A549 (cell line): ENCODE measurements around the gene KIAA0513.
"Not testable (repeated sequence)": the region's sequence is repeated elsewhere in the genome, so short reads cannot be mapped to it uniquely, and the experiment has no call there.

ENCODE experiments used
- CBX2 ChIP-seq: fragments of 200-600 bp; sonication (generic); IDR thresholded peaks from 2 replicates; pipeline ENCODE4 v1.6.1; 2016; ENCODE audit warnings: low read depth, mild to moderate bottlenecking, borderline replicate concordance
- EP300 ChIP-seq, 2 experiments: fragments of >200 bp; sonication (Bioruptor Twin); formaldehyde crosslinking; IDR thresholded peaks; 2 replicates in 1 of 2; 3 replicates in 1 of 2; pipeline ENCODE4 v1.6.1; 2016 to 2017
- POLR2A ChIP-seq: IDR thresholded peaks from 2 replicates; pipeline ENCODE4 v1.6.1; 2012; ENCODE audit warnings: mild to moderate bottlenecking, low read length
- RARB ChIP-seq: fragments of 250-450 bp; sonication (Bioruptor Pico); IDR thresholded peaks from 2 replicates; pipeline ENCODE4 v1.8.0; 2021; ENCODE audit warnings: mild to moderate bottlenecking, moderate library complexity
- TF ChIP-seq, protein P1 (sequence below): fragments of >200 bp; sonication (Bioruptor Twin); formaldehyde crosslinking; IDR thresholded peaks from 3 replicates; pipeline ENCODE4 v1.5.1; 2016

DNA sequence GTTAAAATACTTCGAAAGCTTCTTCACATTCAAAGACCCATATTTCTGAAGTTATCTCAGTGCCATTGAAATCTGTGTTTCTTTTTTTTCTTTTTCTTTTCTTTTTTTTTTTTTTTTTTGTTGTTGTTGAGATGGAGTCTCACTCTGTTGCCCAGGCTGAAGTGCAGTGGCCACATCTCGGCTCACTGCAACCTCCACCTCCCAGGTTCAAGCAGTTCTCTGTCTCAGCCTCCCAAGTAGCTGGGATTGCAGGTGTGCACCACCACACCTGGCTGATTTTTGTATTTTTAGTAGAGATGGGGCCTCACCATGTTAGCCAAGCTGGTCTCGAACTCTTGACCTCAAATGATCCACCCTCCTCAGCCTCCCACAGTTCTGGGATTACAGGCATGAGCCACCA is 26.7 kb downstream of the KIAA0513 start:
- not testable (repeated sequence) for TF ChIP-seq POLR2A; RARB; EP300 (IDR thresholded peaks at IDR 0.05); CBX2
- TF ChIP-seq, protein P1, sequence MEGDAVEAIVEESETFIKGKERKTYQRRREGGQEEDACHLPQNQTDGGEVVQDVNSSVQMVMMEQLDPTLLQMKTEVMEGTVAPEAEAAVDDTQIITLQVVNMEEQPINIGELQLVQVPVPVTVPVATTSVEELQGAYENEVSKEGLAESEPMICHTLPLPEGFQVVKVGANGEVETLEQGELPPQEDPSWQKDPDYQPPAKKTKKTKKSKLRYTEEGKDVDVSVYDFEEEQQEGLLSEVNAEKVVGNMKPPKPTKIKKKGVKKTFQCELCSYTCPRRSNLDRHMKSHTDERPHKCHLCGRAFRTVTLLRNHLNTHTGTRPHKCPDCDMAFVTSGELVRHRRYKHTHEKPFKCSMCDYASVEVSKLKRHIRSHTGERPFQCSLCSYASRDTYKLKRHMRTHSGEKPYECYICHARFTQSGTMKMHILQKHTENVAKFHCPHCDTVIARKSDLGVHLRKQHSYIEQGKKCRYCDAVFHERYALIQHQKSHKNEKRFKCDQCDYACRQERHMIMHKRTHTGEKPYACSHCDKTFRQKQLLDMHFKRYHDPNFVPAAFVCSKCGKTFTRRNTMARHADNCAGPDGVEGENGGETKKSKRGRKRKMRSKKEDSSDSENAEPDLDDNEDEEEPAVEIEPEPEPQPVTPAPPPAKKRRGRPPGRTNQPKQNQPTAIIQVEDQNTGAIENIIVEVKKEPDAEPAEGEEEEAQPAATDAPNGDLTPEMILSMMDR: not testable (repeated sequence)
